IPS-18c (cell line): ENCODE measurements around the gene BIRC3.

Experiments used
- H3K4me3 ChIP-seq: 2 replicates; pipeline ENCODE4 v1.7.0; 2013; ENCODE audit warnings: low read depth, mild to moderate bottlenecking, low read length, moderate library complexity; ENCODE audit not compliant: insufficient read depth
- H3K9me3 ChIP-seq: one replicate; pipeline ENCODE4 v1.6.1; 2013; ENCODE audit warnings: mild to moderate bottlenecking, low read length, moderate library complexity; ENCODE audit not compliant: control insufficient read depth, insufficient read depth

BIRC3 gene

DNA sequence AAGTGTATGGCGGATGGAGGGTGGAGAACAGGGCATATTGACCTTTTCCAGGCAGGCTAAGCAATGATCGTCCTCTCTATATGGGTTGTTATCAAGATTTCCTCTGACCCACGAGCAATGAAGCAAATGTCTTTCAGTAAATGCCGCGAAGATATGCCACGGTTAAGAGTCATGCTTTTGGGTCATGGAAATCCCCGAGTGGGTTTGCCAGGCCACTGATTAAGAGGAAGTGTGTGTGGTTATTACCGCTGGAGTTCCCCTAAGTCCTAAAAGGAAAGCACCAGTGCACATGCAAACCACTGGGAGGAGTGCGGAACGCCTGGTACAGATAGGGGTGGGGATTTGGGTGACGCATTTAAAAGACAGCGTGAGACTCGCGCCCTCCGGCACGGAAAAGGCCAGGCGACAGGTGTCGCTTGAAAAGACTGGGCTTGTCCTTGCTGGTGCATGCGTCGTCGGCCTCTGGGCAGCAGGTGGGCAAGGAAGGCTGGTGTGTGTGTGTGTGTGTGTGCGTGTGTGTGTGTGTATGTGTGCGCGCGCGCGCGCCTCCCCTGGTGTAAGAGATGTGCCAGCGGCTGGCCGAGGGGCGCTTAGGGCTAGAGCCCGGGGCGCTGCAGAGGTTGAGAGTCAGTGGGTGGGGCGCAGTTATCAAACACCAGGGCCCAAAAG is at the start of gene BIRC3:
Gene BIRC3 (plus strand): TSS at position 386 of the 669 bp plus-strand sequence. CDS start 7,026 bp downstream, outside the sequence.
- H3K4me3 ChIP-seq = peak within 1 kb of the TSS; percentile 50

DNA sequence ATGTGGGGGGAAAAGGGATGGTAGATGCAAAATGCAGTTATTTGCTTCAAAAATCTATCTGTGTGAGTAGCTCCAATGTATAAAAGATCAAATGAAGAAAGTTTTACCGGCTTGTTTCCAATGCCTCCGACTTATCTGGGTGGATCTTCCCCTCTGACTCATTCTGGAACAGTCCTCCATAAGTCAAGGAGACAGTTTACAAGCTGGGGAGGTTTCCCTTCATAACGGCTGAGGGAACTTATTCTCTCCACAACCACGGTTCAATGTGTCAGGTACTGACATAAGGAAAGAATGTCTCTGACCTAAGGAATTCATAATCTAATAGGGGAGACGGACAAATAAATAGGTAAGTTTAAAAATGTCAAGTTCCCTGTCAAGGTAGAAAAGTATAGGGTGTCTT is 49.7 kb upstream of the BIRC3 start:
- Histone ChIP-seq H3K4me3 (no peak overlapping the region), H3K9me3 (no peaks in the 10 kb centered on the region)

More for the DNA sequence above, at the start of gene BIRC3:
- no peaks in the 10 kb centered on the region for H3K9me3 ChIP-seq

DNA sequence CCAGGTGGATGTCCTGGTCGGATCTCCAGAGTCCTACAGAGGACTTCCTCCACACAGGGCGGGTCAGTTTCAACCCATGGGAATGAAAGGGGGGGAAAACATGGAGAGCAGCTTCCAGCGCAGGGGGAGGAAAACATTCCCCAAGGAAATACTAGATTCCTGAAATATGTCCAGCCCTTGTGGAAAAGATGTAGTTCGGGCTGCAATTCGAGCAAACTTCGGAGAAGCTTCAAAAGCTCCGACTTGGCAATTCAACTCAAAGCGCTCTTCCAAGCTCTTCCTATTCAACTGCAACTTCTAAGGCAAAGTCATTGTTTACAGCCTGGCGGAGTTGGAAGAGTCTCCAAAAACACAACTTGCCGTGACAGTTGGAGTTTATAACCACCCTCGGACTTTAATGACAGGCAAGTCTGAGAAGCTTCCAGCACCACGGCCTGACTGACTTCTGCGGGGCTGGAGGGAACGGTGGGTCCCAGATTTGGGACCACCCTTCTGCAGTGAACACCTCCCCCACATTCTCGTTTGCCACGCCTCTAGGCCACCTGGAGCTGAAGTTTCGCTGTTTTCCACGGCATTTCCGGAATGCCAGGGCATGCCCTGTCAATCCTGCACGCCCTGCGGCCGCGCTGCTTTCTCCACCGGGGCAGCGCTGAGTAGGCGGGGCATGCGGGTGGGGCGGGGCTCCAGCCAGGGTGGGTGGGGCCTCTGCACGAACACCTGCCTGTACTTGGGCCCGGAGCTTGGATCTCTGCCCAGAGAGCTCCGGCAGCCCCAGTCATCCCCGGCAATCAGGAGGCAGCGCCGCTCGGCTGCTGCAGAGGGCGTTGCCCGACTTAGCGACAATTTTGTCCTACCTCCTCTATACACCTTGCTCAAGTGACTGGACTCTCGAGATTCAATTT is 49.0 kb upstream of the BIRC3 start:
- no peaks in the 10 kb centered on the region for H3K9me3 ChIP-seq
- peak overlapping the region; percentile 60 for H3K4me3 ChIP-seq

DNA sequence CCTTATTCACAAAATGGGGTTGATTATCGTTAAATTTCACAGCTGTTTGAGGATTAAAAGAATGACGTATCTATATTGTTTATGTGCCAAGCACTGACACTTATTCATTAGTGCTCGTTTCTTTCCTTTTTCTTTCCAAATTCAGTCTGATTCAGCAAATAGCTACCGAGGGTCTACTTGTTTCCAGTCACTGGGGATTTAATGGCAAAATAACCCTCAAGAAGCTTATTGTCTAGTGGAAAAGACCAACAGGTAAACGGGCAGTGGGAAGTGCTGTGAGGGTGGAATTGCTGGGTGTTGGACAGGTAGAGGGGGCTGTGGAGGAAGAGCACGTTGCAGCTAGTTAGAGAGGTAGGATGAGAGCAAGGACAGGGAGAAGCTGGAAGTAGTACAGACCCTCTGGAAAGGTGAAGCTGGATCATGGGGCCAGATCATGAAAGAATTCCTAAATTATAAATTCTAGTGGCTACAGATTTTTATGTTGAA is 48.3 kb upstream of the BIRC3 start:
- H3K9me3 ChIP-seq = no peaks in the 10 kb centered on the region
- H3K4me3 ChIP-seq = peak overlapping the region; percentile 12; the same call in 1 of the 2 replicates

DNA sequence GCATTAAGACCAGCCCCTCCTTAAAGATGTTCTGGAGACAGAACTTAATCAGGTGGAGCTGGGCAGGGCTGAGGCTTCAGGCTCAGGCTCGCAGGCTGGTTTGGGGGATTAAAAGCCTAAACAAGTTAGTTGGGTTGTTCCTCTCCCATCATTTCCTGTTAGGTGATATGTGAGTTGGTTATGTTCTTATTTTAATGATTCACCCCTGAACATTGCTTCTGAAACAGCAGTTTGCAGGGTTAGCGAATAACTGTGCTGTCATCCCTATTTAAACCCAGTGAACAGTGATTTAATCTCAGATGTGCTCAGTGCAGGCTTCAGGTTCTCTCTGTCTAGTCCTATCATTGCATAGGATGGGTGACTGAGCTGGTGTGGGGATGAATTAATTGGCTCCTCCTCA is 47.4 kb upstream of the BIRC3 start:
- H3K4me3 ChIP-seq = no peak overlapping the region
- H3K9me3 ChIP-seq = no peaks in the 10 kb centered on the region

DNA sequence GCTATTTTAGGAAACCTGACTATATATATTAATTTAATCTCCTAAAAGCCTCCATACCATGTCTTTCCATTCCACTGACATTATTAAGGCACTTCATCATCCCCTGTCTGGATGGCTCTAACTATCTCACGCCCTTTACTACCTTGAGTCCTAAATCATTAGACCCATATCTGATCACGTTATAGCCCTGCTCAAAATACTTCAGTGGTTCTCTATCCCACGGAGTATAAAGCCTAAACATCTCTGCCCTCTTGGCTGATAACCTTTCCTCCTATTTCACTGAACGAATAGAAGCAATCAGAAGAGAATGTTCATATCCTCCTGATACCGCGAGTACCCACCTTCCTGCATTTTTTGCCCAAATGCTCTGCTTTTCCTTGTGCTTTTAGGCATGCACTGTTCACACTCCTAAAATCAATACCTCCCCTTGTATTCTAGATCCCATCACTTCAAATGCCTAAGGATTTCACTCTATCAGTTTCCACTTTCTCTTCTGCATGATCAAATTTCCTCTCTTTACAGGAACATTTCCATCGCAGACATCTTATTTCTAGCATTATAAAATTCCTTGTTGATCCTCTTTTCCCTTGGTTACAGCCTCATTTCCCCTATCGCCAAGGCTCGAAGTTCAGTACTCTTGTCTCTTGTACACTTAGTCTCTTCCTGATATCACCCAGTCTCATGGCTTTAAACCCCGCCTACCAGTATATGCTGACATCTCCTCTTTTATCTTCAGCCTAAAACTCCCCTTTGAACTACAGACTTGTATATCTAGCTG is 45.0 kb upstream of the BIRC3 start:
- no peaks in the 10 kb centered on the region for H3K9me3 ChIP-seq
- H3K4me3 ChIP-seq = no peak overlapping the region

DNA sequence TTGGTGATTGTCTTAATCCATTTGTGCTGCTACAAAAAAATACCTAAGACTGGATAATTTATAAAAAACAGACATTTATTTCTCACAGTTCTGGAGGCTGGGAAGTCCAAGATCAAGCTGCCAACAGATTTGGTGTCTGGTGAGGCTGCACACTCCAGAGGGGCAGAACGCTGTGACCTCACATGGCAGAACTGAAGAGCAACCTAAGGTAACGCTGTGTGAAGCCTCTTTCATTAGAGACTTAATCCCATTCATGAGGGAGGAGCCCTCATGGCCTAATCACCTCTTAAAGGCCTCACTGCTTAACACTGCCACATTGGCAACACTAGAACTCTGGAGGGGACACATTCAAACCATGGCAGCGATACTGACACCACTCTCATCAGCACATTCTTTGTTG is 42.7 kb upstream of the BIRC3 start:
- H3K4me3 ChIP-seq = no peak overlapping the region
- no peaks in the 10 kb centered on the region for H3K9me3 ChIP-seq

DNA sequence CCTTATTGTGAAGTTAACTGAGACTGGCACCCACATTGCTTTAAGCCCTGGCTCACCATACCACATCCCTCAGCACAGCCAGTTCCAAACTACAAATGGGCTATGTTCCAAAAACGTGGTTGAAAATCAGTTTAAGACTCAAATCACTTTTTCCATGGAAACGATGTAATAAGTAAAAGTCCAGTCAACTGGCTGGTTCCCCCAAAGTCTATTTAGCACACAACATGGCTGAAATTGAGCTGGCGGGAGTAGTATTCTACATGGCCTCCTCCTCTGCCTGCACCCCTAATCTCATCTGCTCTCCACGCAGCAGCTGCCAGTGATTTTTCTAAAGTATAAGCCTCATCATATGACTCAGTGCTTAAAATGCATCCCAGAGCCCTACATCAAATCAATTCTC is 40.9 kb upstream of the BIRC3 start:
- no peaks in the 10 kb centered on the region for H3K9me3 ChIP-seq
- H3K4me3 ChIP-seq = no peak overlapping the region

DNA sequence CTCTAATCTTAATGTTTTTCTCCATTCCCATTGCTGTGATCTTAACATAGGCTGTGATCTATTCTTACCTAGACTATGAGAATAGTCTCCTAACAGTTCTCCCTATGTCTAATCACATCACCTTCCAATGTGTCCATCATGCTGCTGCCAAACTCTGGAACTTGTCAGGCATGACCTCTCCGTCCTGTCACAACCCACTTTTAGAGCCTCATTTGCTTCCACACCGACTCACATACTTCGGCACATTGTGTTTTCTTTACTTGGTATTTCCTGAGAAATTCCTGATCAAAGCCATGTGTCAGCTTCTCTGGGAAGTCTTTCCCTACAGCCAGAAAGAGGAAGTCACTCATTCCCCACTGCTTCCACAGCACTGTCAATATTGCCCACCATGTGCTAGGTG is 40.5 kb upstream of the BIRC3 start:
- no peaks in the 10 kb centered on the region for H3K9me3 ChIP-seq
- H3K4me3 ChIP-seq = no peak overlapping the region

DNA sequence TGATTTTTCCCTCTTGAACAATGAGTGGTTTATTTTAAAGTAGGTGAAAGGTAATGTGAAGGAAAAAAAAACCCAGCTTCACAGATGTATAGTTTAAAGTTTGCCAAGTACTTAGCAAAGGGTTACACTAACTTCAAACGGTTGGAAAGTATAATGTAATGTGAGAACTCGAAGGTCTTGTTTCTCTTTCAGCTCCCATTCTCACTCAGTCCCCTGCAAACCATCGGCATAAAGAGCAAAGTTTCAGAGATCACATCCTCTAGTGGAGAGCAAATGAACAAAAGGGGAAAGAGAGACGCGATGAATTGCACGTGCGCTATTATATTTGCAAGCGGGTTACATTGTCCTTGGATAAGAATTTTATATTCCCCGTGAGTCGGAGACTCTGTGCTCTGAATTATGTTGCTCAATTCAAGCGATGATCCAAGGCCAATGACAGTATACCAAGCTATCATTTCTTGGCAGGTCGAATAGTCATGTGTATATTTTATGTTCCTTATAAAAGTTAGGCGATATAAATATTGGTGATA is 37.6 kb upstream of the BIRC3 start:
- H3K9me3 ChIP-seq = no peaks in the 10 kb centered on the region
- H3K4me3 ChIP-seq = no peak overlapping the region

DNA sequence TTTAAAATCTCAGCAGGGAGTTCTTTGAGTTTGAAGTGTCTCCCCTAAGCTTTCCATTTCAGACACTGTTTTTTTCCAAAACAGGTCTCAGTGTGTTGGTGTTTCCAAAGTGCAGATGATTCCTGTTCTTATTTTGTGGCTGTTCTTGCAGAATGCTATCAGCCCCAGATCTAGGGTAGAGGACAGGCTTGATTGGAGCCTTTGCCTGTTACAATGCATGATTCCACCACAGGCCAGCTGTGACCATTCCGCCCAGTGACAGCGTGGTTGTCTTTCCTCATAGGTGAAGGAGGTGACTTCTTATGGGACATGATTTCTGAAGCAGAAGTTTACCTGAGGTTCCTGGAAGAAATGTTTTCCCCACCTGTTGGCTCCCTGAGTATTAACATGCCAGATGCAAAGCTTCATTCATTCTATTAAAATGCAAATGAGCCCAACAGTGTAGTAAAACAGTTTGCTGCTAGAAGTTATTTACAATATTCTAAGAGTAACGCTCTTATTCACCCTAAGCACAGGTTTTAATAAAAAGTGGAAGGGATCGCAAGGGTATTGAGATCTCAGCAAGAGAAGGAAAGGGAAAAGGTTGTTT is 36.9 kb upstream of the BIRC3 start:
- H3K9me3 ChIP-seq = no peaks in the 10 kb centered on the region
- 0 out of 2 replicates have a peak overlapping the region, but pooled peaks have one; percentile 21 for H3K4me3 ChIP-seq

DNA sequence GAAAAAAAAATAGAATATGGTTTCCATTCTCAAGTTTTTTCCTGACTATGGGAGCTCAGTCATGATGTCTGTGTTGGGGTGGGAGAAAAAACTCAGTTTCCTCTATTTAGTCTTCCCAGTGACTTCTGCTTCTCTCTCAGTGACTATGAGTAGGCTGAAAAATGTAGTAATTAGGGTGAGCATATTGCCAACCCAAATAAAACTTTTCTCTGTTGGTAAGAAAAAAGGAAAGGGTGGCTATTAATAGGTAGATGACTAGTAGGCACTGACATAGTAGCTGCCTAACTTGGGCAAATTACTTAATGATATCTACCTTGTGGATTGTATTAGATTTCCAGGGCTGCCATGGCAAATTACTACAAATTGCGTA is 34.2 kb upstream of the BIRC3 start:
- Histone ChIP-seq H3K4me3 (no peak overlapping the region), H3K9me3 (no peaks in the 10 kb centered on the region)

DNA sequence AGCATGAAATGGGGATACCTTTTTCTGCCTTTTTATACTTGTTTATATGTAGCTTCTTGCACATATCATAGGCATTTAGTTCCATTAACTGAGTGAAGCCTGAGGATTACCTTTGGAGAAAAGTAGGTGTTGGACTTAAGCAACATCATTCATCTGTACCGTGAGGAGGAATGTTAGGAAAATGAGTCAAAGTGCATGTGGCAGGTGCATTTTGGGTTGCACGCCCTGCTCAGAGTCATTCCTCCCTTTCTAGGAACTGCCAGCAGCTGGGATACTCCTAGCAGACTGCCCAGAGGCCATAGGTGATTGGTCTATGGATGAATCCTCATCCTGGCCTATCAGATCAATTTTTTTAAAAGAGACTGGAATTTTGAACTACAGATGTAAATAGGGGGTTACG is 33.3 kb upstream of the BIRC3 start:
- Histone ChIP-seq H3K4me3 (no peak overlapping the region), H3K9me3 (no peaks in the 10 kb centered on the region)

DNA sequence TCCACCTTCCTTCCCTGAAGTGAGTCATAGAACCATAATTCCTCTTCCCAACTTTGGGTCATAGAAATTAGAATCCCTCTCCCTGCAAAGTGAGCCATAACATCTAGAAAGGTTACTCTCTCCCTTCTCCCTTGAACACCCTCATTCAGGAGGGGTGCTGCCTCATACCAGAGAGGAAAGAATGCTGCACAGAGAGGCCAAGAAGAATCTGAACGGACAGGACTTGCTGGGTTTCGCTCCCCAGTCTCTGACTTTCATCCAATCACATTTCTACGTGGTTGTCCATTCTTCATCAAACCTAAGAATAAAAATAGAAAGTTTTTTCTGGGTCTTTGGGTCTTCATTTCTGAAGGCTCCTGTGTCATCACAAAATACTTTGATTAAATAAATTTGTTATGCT is 31.0 kb upstream of the BIRC3 start:
- Histone ChIP-seq H3K4me3 (no peak overlapping the region), H3K9me3 (no peaks in the 10 kb centered on the region)

DNA sequence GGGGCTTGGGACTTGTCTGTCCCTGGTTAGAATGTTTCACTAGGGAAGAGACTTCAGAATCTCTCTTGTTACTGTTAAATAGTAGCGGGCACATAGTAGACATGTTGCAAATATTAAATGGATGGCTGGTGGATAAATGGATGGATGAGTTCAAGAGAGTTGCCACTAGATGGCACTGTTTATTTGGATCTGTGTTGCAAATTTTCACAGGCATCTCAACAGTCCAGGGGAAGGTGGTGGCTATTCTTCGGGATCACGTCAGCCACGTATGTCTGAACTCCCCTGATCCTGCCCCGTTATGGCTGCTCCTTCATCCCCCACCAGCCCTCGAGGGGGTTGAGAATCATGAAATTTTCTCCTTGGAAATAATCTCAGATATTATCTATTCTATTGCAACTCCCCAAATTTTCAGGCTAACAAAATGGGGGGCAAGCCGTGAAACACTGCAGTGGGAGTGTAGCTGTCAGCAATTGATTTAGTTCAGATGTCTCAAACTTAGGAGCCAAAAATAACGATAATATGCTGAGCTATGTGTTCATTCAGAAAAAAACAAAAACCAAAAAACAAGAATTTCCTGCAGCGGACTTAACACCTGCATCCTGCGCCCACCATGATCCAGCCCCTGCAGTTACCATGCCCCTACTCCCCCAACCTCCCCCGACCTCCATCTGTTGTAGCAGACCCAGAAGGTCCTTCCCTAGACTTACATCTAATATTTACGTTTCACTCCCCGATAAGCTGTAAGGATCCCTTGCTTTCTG is 29.1 kb upstream of the BIRC3 start:
- no peaks in the 10 kb centered on the region for H3K9me3 ChIP-seq
- H3K4me3 ChIP-seq = no peak overlapping the region

DNA sequence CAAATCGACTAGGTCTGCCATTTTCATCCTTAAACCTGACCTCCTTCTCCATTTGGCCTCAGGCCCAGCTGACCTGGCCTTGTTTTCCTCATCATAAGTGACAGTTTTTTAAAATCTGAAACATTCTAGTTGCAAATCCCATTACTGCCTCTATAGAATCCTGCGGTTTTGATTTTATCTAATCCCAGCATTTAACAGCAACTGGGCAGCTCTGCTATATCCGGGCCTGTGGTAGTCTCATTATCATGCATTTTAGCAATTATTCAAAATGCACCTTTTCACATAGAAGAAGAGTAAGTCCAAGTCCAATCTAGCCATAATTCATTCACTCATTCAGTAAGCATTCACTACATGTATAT is 28.6 kb upstream of the BIRC3 start:
- H3K4me3 ChIP-seq = no peak overlapping the region
- no peaks in the 10 kb centered on the region for H3K9me3 ChIP-seq
